NOMO-1 (cell line): ENCODE measurements around the gene ACKR1.

Experiments
- DNase-seq, 2 experiments: peaks; one replicate each; lab custom pipeline; 2025; ENCODE audit not compliant: unreplicated experiment in 2 of 2; lab: John Stamatoyannopoulos, UW

The ACKR1 gene

DNA sequence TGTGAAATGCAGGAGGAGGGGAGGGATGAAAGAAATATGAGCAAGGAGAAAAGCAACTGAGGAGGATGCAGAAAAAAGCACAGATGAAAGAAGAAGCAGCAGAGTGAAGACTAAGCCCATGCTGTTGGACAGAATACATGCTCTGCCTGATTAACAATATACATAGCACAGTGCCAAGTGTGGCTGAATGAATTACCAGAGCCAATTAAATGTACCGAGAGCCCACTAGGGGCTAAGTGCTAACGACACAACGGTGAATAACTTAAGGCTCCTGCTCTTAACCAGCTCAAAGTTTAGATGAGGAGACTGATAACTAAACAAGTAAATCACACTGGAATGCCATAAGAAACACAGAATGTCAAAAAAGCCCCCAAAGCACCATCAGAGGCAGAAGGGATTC, 17.6 kb upstream of the ACKR1 start:
- DNase-seq, result no peak

GRCh38 chr1:159187647-159188374, 16.9 kb upstream of the ACKR1 start:
- DNase-seq, result no peak

DNA sequence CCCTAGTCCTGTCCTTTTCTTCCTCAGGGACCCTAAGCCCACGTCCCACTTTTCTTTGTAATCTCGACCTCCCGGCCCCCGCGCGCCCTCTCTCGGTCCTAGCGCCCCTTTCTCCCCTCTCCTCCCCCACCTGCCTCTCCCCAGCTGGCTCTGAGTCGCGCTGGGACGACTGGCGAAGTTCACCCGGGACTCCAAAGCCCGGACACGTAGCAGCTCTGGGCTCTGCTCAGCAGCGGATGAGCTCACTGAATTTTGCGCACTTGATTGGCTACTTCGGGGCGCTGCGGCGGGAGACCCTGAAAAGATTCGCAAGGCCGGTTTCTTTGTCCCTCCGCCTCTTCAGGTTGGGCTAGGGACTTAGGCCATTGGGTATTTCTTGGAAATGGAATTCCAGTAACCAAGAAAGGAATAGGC, 16.3 kb upstream of the ACKR1 start:
- peak; percentile 18 to 36 for DNase-seq

DNA sequence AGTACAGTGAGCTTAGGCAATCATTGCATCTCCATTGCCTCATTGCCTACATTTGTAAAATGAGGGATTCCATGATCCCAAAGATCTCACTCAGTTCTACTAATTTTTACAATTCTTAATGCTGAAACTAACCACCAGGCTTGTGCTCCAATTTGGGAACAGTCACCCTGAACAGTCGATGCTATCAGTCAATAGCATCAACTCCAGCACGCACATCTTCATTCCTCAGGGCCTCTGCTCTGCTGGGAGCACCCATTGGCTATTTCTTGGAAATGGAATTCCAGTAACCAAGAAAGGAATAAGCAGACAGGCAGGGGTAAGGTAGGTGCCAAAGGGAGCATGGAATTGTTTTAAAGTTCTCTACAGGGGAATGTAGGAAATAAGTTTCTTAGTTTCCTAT, 14.2 kb upstream of the ACKR1 start:
- DNase-seq, result no peak

DNA sequence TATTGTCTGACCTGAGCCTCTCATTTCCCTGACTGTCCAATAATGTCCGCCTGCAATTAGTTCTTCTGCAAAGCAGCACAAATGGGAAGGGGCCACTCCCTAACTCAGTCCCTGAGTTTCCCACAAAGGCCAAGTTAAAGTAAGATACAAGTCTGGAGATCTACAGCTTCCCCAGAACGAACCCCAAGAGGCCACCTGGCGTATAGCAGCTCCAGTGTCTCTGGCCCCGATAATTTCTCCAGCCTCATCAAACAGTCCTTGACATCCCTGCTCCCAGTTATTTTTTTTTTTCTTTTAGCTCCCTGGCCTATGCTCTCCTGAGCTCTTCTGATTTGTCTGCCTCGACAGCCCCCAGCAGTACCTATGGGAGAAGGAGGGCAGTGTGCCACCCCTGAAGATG, 8.1 kb upstream of the ACKR1 start:
- no peak for DNase-seq

DNA sequence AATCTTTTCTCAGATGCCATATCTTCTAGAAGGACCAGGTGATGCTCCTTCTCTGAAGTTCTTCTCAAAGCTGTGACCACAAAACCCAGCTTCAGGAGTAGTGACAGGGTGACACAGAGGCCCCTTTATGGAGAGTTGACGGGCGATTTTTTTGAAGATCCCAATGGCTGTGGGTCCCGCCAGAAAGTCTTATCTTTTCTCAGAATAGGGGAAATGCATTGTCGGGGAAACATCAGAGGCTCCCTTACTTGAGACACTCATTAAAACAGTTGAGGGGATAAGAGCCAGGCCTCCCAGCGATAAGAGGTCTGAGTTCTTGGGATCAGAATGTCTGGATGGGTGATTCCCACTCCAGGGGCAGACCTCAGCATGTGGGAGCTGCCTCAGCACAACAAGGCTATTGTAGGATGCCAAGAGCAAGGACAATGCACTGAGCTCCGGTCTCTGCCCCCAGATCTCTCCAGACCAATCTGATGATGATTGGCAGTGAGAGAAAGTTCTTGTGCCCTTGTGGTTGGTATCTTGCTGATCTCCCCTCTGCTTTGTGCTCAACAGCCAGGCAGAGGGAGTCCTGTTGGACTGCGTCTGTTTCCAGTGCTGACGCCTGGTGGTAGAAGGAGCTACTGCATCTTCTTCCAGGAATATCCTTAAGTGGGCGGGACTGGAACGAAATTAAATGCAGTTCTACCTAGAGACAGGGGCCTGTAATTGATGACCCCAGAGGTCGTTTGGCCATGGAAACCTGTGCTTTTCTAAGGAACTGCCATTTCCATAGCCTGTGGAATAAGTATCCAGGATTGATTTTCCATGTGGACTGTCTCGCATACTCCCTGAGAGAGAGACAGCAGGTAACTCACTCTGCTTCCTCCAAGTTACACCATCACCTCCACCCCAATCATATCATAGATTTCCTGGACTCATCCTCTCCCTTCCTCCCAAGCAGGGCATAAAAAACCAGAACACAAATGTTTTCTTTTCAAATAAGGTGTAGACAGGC, 6.8 kb upstream of the ACKR1 start:
- DNase-seq, result peak; percentile 17 to 42

DNA sequence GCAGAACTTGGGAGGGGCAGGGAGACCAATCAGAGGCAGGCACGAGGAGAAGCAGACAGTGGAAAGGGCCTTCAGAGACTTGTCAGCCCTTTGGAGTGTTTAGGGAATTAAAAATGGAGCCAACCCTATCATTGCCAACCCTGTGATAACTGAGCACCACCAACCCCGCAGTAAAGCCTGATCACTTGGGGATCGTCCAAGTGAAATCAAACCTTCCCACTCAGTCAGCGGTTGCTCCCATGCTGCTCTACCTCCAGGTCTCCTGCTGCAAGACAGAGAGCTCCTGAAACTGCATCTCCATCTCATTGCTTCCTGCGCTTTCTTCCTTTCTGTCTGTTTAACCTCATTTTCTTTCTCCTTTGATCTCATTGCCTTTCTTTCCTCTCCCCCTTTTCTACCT, 4.8 kb upstream of the ACKR1 start:
- no peak for DNase-seq

DNA sequence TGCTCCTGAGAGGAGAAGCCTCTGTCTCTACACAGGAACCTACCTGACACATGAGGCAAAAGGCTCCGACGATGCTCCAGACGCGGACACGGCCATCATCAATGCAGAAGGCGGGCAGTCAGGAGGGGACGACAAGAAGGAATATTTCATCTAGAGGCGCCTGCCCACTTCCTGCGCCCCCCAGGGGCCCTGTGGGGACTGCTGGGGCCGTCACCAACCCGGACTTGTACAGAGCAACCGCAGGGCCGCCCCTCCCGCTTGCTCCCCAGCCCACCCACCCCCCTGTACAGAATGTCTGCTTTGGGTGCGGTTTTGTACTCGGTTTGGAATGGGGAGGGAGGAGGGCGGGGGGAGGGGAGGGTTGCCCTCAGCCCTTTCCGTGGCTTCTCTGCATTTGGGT, 3.9 kb upstream of the ACKR1 start:
- DNase-seq, result no peak

- DNase-seq, result peak; percentile 14 to 28
Measured at GRCh38 chr1:159201642-159202041, 3.0 kb upstream of the ACKR1 start.

DNA sequence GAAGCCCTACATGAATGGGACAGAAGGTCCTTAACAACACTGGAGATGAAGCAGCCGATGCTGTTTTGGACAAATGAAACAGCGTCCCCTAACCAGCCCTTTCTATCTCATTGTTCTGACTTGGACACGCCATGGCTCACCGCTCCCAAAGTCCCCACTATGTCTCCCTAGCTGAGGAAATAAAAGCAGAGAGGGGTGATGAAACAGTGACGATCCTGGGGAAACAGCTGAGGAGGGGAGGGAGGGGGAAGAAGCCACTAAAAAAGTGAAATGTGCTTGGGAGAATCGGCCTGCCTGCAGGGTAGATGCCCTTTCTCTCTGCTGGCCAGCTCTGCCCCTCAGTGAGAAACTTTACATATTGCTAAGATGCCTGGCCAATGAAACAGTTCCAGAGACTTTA, 1.1 kb upstream of the ACKR1 start:
- DNase-seq, result no peak

GRCh38 chr1:159205225-159205624, 550 bp downstream of the ACKR1 start:
- DNase-seq, result no peak

GRCh38 chr1:159206110-159206509, 1.4 kb downstream of the ACKR1 start:
- no peak for DNase-seq

GRCh38 chr1:159207080-159207479, 2.4 kb downstream of the ACKR1 start:
- DNase-seq, result no peak

GRCh38 chr1:159207774-159208173, 3.1 kb downstream of the ACKR1 start:
- DNase-seq, result no peak

DNA sequence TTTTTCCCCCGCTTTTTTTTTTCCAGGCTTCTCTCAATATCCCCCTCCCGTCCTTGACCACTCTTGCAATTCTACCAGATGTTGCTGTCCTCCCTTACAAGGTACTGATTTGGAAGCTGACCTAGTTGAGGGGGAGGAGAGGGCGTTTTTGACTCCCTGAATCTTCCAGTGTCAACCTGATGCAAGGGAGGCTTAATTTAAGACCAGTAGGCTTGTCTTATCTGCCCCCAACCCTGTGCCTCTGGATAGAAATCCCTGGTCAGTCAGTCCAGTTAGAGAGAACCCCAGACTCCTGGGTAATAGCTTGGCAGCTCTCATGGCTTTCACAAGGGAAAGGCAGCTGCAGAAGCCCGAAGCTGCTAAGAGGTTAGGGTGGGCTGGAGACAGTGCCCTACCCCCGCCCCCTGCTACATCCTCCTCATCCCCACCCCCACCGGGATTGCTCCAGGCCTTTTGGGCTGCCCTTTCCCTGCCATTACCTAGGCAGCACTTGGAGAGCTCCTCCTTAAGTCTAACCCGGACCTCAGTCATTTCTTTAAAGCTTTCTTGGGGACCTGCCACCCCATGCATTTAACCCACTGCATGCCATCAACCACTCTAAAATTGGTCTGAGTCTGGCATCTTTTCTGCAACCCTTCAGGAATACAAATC, 3.6 kb downstream of the ACKR1 start:
- DNase-seq, result no peak

GRCh38 chr1:159209061-159209460, 4.4 kb downstream of the ACKR1 start:
- DNase-seq, result no peak

GRCh38 chr1:159211331-159212136, 6.9 kb downstream of the ACKR1 start:
- peak; percentile 14 to 26 for DNase-seq

DNA sequence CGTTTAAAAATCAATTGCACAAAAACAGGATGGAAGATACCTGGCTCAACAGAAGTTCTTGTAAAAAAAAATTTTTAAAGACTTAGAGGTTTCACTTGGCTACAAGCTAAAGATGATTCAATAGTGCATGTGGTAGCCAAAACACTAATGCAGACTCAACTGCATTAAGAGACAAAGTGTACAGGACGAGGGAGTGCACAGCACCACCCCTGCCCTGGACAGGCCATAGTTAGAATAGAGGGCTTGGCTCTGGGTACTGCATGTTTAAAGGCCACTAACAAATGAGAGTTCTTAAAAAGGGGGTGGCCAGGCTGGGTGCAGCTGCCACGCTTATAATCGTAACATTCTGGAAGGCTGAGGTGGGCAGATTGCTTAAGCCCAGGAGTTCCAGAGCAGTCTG, 7.9 kb downstream of the ACKR1 start:
- no peak for DNase-seq

GRCh38 chr1:159214149-159214760, 9.6 kb downstream of the ACKR1 start:
- DNase-seq, result peak in 1 of 2 experiments; percentile 45
